Neural cell (in vitro differentiated cells): ENCODE measurements around the gene ADAMTS8. TPM values are rescaled to one million over a fixed set of nuclear protein-coding genes. Genes with fewer than 3 reads are reported as not detected.

Experiments
- H2AFZ ChIP-seq: fragments of 200-600, 300-800 bp; sonication (generic), shearing (Covaris generic); 2 replicates; pipeline ENCODE4 v1.6.0; 2014; ENCODE audit warnings: low read depth, mild to moderate bottlenecking, antibody characterized with exemption, low read length, moderate library complexity
- H3F3A ChIP-seq: fragments of 200-600 bp; shearing (Covaris generic); 2 replicates; pipeline ENCODE4 v1.6.1; 2016; ENCODE audit warnings: mild to moderate bottlenecking, moderate library complexity, mixed read lengths, antibody characterized with exemption, low read length; ENCODE audit not compliant: insufficient read depth, poor library complexity, severe bottlenecking
- H3K27ac ChIP-seq: fragments of 200-600, 300-800 bp; sonication (generic), shearing (Covaris generic); 2 replicates; pipeline ENCODE4 v1.5.1; 2014; ENCODE audit warnings: mild to moderate bottlenecking, low read length, moderate library complexity
- H3K27me3 ChIP-seq: fragments of 300-800, 200-600 bp; sonication (generic), shearing (Covaris generic); 2 replicates; pipeline ENCODE4 v1.6.0; 2014; ENCODE audit warnings: mild to moderate bottlenecking, low read depth, low read length, moderate library complexity; ENCODE audit not compliant: insufficient read depth
- H3K36me3 ChIP-seq: fragments of 300-800, 200-600 bp; sonication (generic), shearing (Covaris generic); 2 replicates; pipeline ENCODE4 v1.5.1; 2014; ENCODE audit warnings: mild to moderate bottlenecking, antibody characterized with exemption, low read length, moderate library complexity; ENCODE audit not compliant: insufficient read depth
- H3K4me2 ChIP-seq: fragments of 300-800, 200-600 bp; sonication (generic), shearing (Covaris generic); 2 replicates; pipeline ENCODE4 v1.6.0; 2014; ENCODE audit warnings: mild to moderate bottlenecking, low read length
- H3K4me3 ChIP-seq: fragments of 300-800, 200-600 bp; sonication (generic), shearing (Covaris generic); 2 replicates; pipeline ENCODE4 v1.5.1; 2014; ENCODE audit warnings: mild to moderate bottlenecking, low read length, moderate library complexity
- H3K79me2 ChIP-seq: fragments of 200-600 bp; shearing (Covaris generic); replicated peaks from 2 replicates; pipeline ENCODE4 v1.6.0; 2014; ENCODE audit warnings: mild to moderate bottlenecking, low read length, moderate library complexity; ENCODE audit not compliant: insufficient read depth
- H3K9ac ChIP-seq: fragments of 300-800, 200-600 bp; sonication (generic), shearing (Covaris generic); 2 replicates; pipeline ENCODE4 v1.6.1; 2016; ENCODE audit warnings: mild to moderate bottlenecking, low read length, mixed read lengths
- H3K9me2 ChIP-seq: fragments of 200-600 bp; shearing (Covaris generic); 2 replicates; pipeline ENCODE4 v1.6.1; 2016; ENCODE audit warnings: mild to moderate bottlenecking, low read length, mixed read lengths; ENCODE audit not compliant: insufficient read depth
- H3K9me3 ChIP-seq: fragments of 200-600, 300-800 bp; sonication (generic), shearing (Covaris generic); 2 replicates; pipeline ENCODE4 v1.6.1; 2016; ENCODE audit warnings: mild to moderate bottlenecking, mixed run types, low read length, moderate library complexity, mixed read lengths
- H4K20me1 ChIP-seq: fragments of 200-600 bp; shearing (Covaris generic); 2 replicates; pipeline ENCODE4 v1.6.1; 2016; ENCODE audit warnings: mild to moderate bottlenecking, mixed run types; ENCODE audit not compliant: insufficient read depth
- CTCF ChIP-seq: fragments of 450-650 bp; IDR thresholded peaks from 2 replicates; pipeline ENCODE4 v1.5.1; 2014; ENCODE audit warnings: antibody characterized with exemption, mild to moderate bottlenecking, moderate library complexity; ENCODE audit not compliant: poor library complexity, severe bottlenecking
- EP300 ChIP-seq: fragments of 450-650 bp; conservative IDR thresholded peaks from 2 replicates; pipeline ENCODE4 v1.6.1; 2014; ENCODE audit warnings: antibody characterized with exemption, mild to moderate bottlenecking, moderate library complexity; ENCODE audit not compliant: poor library complexity, severe bottlenecking
- EZH2 ChIP-seq: fragments of 200-600, 300-800 bp; shearing (Covaris generic), sonication (generic); IDR thresholded peaks from 2 replicates; pipeline ENCODE4 v1.6.1; 2014; ENCODE audit warnings: antibody characterized with exemption, low read length, borderline replicate concordance, mild to moderate bottlenecking; ENCODE audit not compliant: insufficient read depth, poor library complexity, severe bottlenecking
- MXI1 ChIP-seq: fragments of 450-650 bp; conservative IDR thresholded peaks from 2 replicates; pipeline ENCODE4 v1.6.1; 2014; ENCODE audit warnings: antibody characterized with exemption, mild to moderate bottlenecking; ENCODE audit not compliant: poor library complexity, severe bottlenecking
- POLR2AphosphoS5 ChIP-seq: IDR thresholded peaks from 2 replicates; pipeline ENCODE4 v1.6.1; 2012
- RAD21 ChIP-seq: fragments of 450-650 bp; conservative IDR thresholded peaks from 2 replicates; pipeline ENCODE4 v1.6.1; 2014; ENCODE audit warnings: antibody characterized with exemption, mild to moderate bottlenecking, moderate library complexity
- SMC3 ChIP-seq: fragments of 450-650 bp; conservative IDR thresholded peaks from 2 replicates; pipeline ENCODE4 v1.6.1; 2014; ENCODE audit warnings: antibody characterized with exemption, mild to moderate bottlenecking, moderate library complexity; ENCODE audit not compliant: poor library complexity
- TAF1 ChIP-seq: IDR thresholded peaks from 2 replicates; pipeline ENCODE4 v1.6.1; 2012; ENCODE audit warnings: low read depth
- polyA plus RNA-seq: library from polyadenylated mRNA; depleted of rRNA; stranded (reverse); fragments of >200 nt; gene quantifications from 2 replicates; pipeline ENCODE4 v1.2.3, GENCODE V29; 2014
- TF ChIP-seq, protein P1 (sequence below): IDR thresholded peaks from 2 replicates; pipeline ENCODE4 v1.6.1; 2012; ENCODE audit warnings: borderline replicate concordance

Gene ADAMTS8
- polyA plus RNA-seq, 1 donor from 2014 or later = 0.94 TPM

DNA sequence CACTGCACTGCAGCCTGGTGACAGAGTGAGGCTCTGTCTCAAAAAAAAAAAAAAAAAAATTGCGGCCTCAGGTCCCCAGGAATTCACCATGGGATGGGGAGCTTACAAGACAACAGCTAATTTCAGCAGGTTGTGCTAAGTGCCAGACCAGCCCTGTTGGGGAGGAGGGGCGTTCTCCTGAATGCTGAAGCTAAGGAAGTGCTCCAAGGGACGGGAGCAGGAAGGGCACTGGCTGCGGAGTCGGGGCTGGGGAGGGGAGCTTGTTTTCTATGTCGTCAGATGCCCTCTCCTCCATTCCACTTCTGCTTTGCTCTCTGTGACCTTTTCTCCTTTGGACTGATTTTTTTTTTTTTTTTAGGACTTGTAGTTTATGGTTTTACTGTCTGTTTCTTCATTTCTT is 24.5 kb upstream of the ADAMTS8 start:
- Histone ChIP-seq H3K9me2 (no peaks in the 10 kb centered on the region), H3K9me3 (no peaks in the 10 kb centered on the region), H2AFZ (no peak overlapping the region), H3K27me3 (peaks cover 33% of the 10 kb centered on the region), H3K36me3 (no peaks in the 10 kb centered on the region), H3K27ac (no peak overlapping the region), H4K20me1 (no peaks in the 10 kb centered on the region), H3K79me2 (no peaks in the 10 kb centered on the region), H3K4me3 (no peak overlapping the region), H3K4me2 (no peak overlapping the region), H3F3A (no peaks in the 10 kb centered on the region), H3K9ac (no peak overlapping the region)
- no peak for TF ChIP-seq SMC3
- TF ChIP-seq EP300 = no peak
- no peak for TF ChIP-seq POLR2AphosphoS5
- TF ChIP-seq TAF1 = no peak
- TF ChIP-seq RAD21 = no peak
- TF ChIP-seq EZH2 = no peak
- TF ChIP-seq, protein P1, sequence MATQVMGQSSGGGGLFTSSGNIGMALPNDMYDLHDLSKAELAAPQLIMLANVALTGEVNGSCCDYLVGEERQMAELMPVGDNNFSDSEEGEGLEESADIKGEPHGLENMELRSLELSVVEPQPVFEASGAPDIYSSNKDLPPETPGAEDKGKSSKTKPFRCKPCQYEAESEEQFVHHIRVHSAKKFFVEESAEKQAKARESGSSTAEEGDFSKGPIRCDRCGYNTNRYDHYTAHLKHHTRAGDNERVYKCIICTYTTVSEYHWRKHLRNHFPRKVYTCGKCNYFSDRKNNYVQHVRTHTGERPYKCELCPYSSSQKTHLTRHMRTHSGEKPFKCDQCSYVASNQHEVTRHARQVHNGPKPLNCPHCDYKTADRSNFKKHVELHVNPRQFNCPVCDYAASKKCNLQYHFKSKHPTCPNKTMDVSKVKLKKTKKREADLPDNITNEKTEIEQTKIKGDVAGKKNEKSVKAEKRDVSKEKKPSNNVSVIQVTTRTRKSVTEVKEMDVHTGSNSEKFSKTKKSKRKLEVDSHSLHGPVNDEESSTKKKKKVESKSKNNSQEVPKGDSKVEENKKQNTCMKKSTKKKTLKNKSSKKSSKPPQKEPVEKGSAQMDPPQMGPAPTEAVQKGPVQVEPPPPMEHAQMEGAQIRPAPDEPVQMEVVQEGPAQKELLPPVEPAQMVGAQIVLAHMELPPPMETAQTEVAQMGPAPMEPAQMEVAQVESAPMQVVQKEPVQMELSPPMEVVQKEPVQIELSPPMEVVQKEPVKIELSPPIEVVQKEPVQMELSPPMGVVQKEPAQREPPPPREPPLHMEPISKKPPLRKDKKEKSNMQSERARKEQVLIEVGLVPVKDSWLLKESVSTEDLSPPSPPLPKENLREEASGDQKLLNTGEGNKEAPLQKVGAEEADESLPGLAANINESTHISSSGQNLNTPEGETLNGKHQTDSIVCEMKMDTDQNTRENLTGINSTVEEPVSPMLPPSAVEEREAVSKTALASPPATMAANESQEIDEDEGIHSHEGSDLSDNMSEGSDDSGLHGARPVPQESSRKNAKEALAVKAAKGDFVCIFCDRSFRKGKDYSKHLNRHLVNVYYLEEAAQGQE = no peak
- TF ChIP-seq CTCF = no peak
- TF ChIP-seq MXI1 = no peak

GRCh38 chr11:130452176-130452575 is 23.8 kb upstream of the ADAMTS8 start:
- Histone ChIP-seq H3K9ac (no peak overlapping the region), H3F3A (no peaks in the 10 kb centered on the region), H3K9me2 (no peaks in the 10 kb centered on the region), H3K9me3 (no peaks in the 10 kb centered on the region), H3K4me2 (no peak overlapping the region), H3K36me3 (no peaks in the 10 kb centered on the region), H3K79me2 (no peaks in the 10 kb centered on the region), H3K27ac (no peak overlapping the region), H2AFZ (no peak overlapping the region), H3K4me3 (no peak overlapping the region), H4K20me1 (no peaks in the 10 kb centered on the region), H3K27me3 (peaks cover 33% of the 10 kb centered on the region)
- TF ChIP-seq TAF1 = no peak
- no peak for TF ChIP-seq RAD21
- TF ChIP-seq EP300 = no peak
- TF ChIP-seq EZH2 = no peak
- no peak for TF ChIP-seq CTCF
- TF ChIP-seq SMC3 = no peak
- TF ChIP-seq, protein P1 = no peak
- TF ChIP-seq MXI1 = no peak
- no peak for TF ChIP-seq POLR2AphosphoS5
